SK-N-SH (cell line): ENCODE data around the gene PRIM2. TPM values are rescaled to one million over a fixed set of nuclear protein-coding genes. Genes with fewer than 3 reads are reported as not detected.
"Not testable (repeated sequence)": the region's sequence is repeated elsewhere in the genome, so short reads cannot be mapped to it uniquely, and the experiment has no call there.

ENCODE experiments used
- CTCF ChIA-PET: fragments of 300-600, 350-600 bp; formaldehyde crosslinking; extraction: SDS; loops from one replicate; lab custom pipeline; 2021; lab: Yijun Ruan, JAX
- POLR2A ChIA-PET: fragments of 350-600 bp; sonication (Branson Sonifier 250); formaldehyde crosslinking; extraction: SDS; loops from one replicate; lab custom pipeline; 2020; ENCODE audit warnings: antibody characterized with exemption, inconsistent platforms; lab: Yijun Ruan, JAX
- DNase-seq: peaks from one replicate; pipeline ENCODE4 v3.0.0; 2012
- H2AFZ ChIP-seq: fragments of 200-600 bp; sonication (generic); 2 replicates; pipeline ENCODE4 v1.8.1; 2016; ENCODE audit warnings: antibody characterized with exemption, mild to moderate bottlenecking, low read depth
- H3F3A ChIP-seq: fragments of 200-600 bp; sonication (generic); replicated peaks from 2 replicates; pipeline ENCODE3; 2016; ENCODE audit warnings: antibody characterized with exemption, mild to moderate bottlenecking; ENCODE audit not compliant: insufficient read depth
- H3K27ac ChIP-seq, 2 experiments: fragments of 200-500 bp in 1 of 2; fragments of 200-600 bp in 1 of 2; sonication (Bioruptor generic) in 1 of 2; sonication (generic), shearing (Covaris generic) in 1 of 2; 2 replicates each; pipeline versions ENCODE4 v1.5.1 to v1.6.1; 2014 to 2016; ENCODE audit warnings: low read depth in 2 of 2, inconsistent platforms in 1 of 2, low read length in 1 of 2, mild to moderate bottlenecking in 1 of 2, mixed read lengths in 1 of 2
- H3K27me3 ChIP-seq: fragments of 200-600 bp; sonication (generic), shearing (Covaris generic); 2 replicates; pipeline ENCODE4 v1.6.1; 2016; ENCODE audit warnings: mixed run types; ENCODE audit not compliant: insufficient read depth
- H3K36me3 ChIP-seq, 2 experiments: fragments of 200-500 bp in 1 of 2; fragments of 200-600 bp in 1 of 2; sonication (Bioruptor generic) in 1 of 2; sonication (generic) in 1 of 2; replicated peaks in 1 of 2; 2 replicates each; pipeline versions ENCODE3 to v1.5.1; 2014 to 2016; ENCODE audit warnings: low read length in 1 of 2, mild to moderate bottlenecking in 1 of 2; ENCODE audit not compliant: insufficient read depth in 2 of 2, control insufficient read depth in 1 of 2
- H3K4me1 ChIP-seq, 2 experiments: fragments of 200-500 bp in 1 of 2; fragments of 200-600 bp in 1 of 2; sonication (Bioruptor generic) in 1 of 2; sonication (generic), shearing (Covaris generic) in 1 of 2; 2 replicates each; pipeline versions ENCODE4 v1.5.1 to v1.6.1; 2014 to 2016; ENCODE audit warnings: low read depth in 1 of 2, low read length in 1 of 2, mixed run types in 1 of 2; ENCODE audit not compliant: insufficient read depth in 2 of 2, control insufficient read depth in 1 of 2
- H3K4me2 ChIP-seq: fragments of 200-600 bp; sonication (generic), shearing (Covaris generic); 2 replicates; pipeline ENCODE4 v1.6.1; 2017; ENCODE audit warnings: mixed run types
- H3K4me3 ChIP-seq, 2 experiments: fragments of 200-500 bp in 1 of 2; fragments of 200-600 bp in 1 of 2; sonication (Bioruptor generic) in 1 of 2; sonication (generic), shearing (Covaris generic) in 1 of 2; 2 replicates each; pipeline versions ENCODE4 v1.5.1 to v1.8.1; 2014 to 2016; ENCODE audit warnings: low read depth in 2 of 2, inconsistent platforms in 1 of 2, low read length in 1 of 2, mild to moderate bottlenecking in 1 of 2, mixed read lengths in 1 of 2, moderate library complexity in 1 of 2
- H3K79me2 ChIP-seq: fragments of 200-600 bp; sonication (generic); 2 replicates; pipeline ENCODE4 v1.8.1; 2017; ENCODE audit warnings: mild to moderate bottlenecking; ENCODE audit not compliant: insufficient read depth
- H3K9ac ChIP-seq: fragments of 200-600 bp; sonication (generic); 2 replicates; pipeline ENCODE4 v1.6.1; 2017; ENCODE audit warnings: mixed run types
- H3K9me2 ChIP-seq: fragments of 200-600 bp; sonication (generic); 2 replicates; pipeline ENCODE4 v1.6.1; 2017; ENCODE audit warnings: mixed run types
- H3K9me3 ChIP-seq: fragments of 200-600 bp; sonication (generic); 2 replicates; pipeline ENCODE4 v1.6.1; 2017; ENCODE audit warnings: mixed run types, mild to moderate bottlenecking, moderate library complexity
- H4K20me1 ChIP-seq: fragments of 200-600 bp; sonication (generic); 2 replicates; pipeline ENCODE4 v1.6.1; 2017; ENCODE audit warnings: mild to moderate bottlenecking, mixed run types; ENCODE audit not compliant: insufficient read depth
- FOSL2 ChIP-seq: IDR thresholded peaks from 2 replicates; pipeline ENCODE4 v1.4.0; 2012; ENCODE audit warnings: low read depth, mild to moderate bottlenecking, moderate library complexity, borderline replicate concordance
- FOXJ3 ChIP-seq: sonication (generic); formaldehyde crosslinking; IDR thresholded peaks from 2 replicates; pipeline ENCODE4 v1.5.1; 2020; ENCODE audit warnings: mild to moderate bottlenecking, missing genetic modification reagents
- FOXM1 ChIP-seq: IDR thresholded peaks from 2 replicates; pipeline ENCODE4 v1.4.0; 2012; ENCODE audit warnings: low read depth, mild to moderate bottlenecking
- GABPA ChIP-seq: IDR thresholded peaks from 2 replicates; pipeline ENCODE4 v1.4.0; 2012; ENCODE audit warnings: low read depth, mild to moderate bottlenecking
- MXI1 ChIP-seq: IDR thresholded peaks from 2 replicates; pipeline ENCODE4 v1.6.1; 2012; ENCODE audit warnings: mild to moderate bottlenecking, low read depth, low read length, improper control_type of control experiment
- NFIC ChIP-seq: IDR thresholded peaks from 2 replicates; pipeline ENCODE4 v1.4.0; 2012; ENCODE audit warnings: borderline replicate concordance
- PBX3 ChIP-seq: IDR thresholded peaks from 2 replicates; pipeline ENCODE4; 2012
- POLR2AphosphoS5 ChIP-seq: IDR thresholded peaks from 2 replicates; pipeline ENCODE4 v1.6.1; 2012; ENCODE audit warnings: low read depth, low read length
- RCOR1 ChIP-seq: fragments of 150-350 bp; IDR thresholded peaks from 2 replicates; pipeline ENCODE4 v1.6.1; 2017; ENCODE audit warnings: antibody characterized with exemption, low read length
- REST ChIP-seq: IDR thresholded peaks from 2 replicates; pipeline ENCODE4 v1.6.1; 2012; ENCODE audit warnings: mild to moderate bottlenecking, low read depth, low read length, moderate library complexity
- RFX5 ChIP-seq: IDR thresholded peaks from 2 replicates; pipeline ENCODE4 v1.6.1; 2012; ENCODE audit warnings: mild to moderate bottlenecking, improper control_type of control experiment, low read length
- SIN3A ChIP-seq: IDR thresholded peaks from 2 replicates; pipeline ENCODE4 v1.6.1; 2012; ENCODE audit warnings: low read depth, mild to moderate bottlenecking, low read length, moderate library complexity, borderline replicate concordance
- SMC3 ChIP-seq: IDR thresholded peaks from 2 replicates; pipeline ENCODE4 v1.6.1; 2012; ENCODE audit warnings: low read depth, low read length, improper control_type of control experiment
- TAF1 ChIP-seq: IDR thresholded peaks from 2 replicates; pipeline ENCODE4 v1.6.1; 2012; ENCODE audit warnings: low read depth, mild to moderate bottlenecking, low read length, moderate library complexity, borderline replicate concordance
- TCF12 ChIP-seq: IDR thresholded peaks from 2 replicates; pipeline ENCODE4 v1.4.0; 2012
- ZBTB33 ChIP-seq: IDR thresholded peaks from 2 replicates; pipeline ENCODE4 v1.4.0; 2012; ENCODE audit warnings: low read depth, borderline replicate concordance
- WGBS: methylation state at CpG from one replicate; pipeline ENCODE4 v1.1.6; 2017; ENCODE audit warnings: low lambda C conversion rate; 5-methylcytosine and 5-hydroxymethylcytosine counted together
- polyA plus RNA-seq, 3 experiments: library from polyadenylated mRNA; depleted of rRNA; stranded (reverse); fragments of >200 nt; gene quantifications; 2 replicates each; pipeline ENCODE4 v1.2.3, GENCODE V29; 2012

Gene PRIM2
- polyA plus RNA-seq, 1 of the 3 experiments (the other 2 are of a cell fraction) = 14.1 TPM

GRCh38 chr6:57283106-57283505, 34.3 kb upstream of the PRIM2 start:
- DNase-seq = no peak
- no peaks in the 10 kb centered on the region for H3K9me3 ChIP-seq
- H2AFZ ChIP-seq = no peak overlapping the region
- H3K9me2 ChIP-seq = no peaks in the 10 kb centered on the region
- H3K4me1 ChIP-seq = no peaks in the 10 kb centered on the region; a peak in 1 of 4 replicates
- H3K36me3 ChIP-seq = no peaks in the 10 kb centered on the region
- no peak overlapping the region for H3K9ac ChIP-seq
- no peak overlapping the region for H3K4me2 ChIP-seq
- H3K4me3 ChIP-seq = no peak overlapping the region
- no peaks in the 10 kb centered on the region for H3F3A ChIP-seq
- CTCF ChIA-PET = interaction anchor here (0.9 to 1.5 kb wide), 2 partner anchors 33 to 64 kb away, joined by 3 to 4 read pairs; no protein-coding TSS in a partner anchor
- H3K27ac ChIP-seq = peak overlapping the region in 1 of 2 experiments; percentile 72; a peak in 2 of 4 replicates
- POLR2A ChIA-PET = no interaction called here
- no peaks in the 10 kb centered on the region for H3K27me3 ChIP-seq
- TF ChIP-seq SIN3A = no peak
- TF ChIP-seq NFIC = no peak
- TF ChIP-seq REST = no peak
- no peak for TF ChIP-seq MXI1
- no peak for TF ChIP-seq POLR2AphosphoS5
- TF ChIP-seq FOXM1 = no peak
- no peak for TF ChIP-seq TCF12
- no peak for TF ChIP-seq FOXJ3 (CRISPR knock-in tag)
- no peak for TF ChIP-seq TAF1
- no peak for TF ChIP-seq GABPA
- TF ChIP-seq ZBTB33 = no peak
- TF ChIP-seq FOSL2 = no peak
- no peak for TF ChIP-seq SMC3
- TF ChIP-seq RCOR1 = no peak
- no peaks in the 10 kb centered on the region for H4K20me1 ChIP-seq
- H3K79me2 ChIP-seq = no peaks in the 10 kb centered on the region

- Histone ChIP-seq H3K9me3 (no peaks in the 10 kb centered on the region), H3K27me3 (no peaks in the 10 kb centered on the region), H3K4me1 (no peaks in the 10 kb centered on the region; a peak in 1 of 4 replicates), H3F3A (no peaks in the 10 kb centered on the region), H4K20me1 (no peaks in the 10 kb centered on the region), H3K4me3 (no peak overlapping the region), H3K27ac (peak overlapping the region in 1 of 2 experiments; percentile 72; a peak in 2 of 4 replicates), H3K4me2 (no peak overlapping the region), H3K9ac (no peak overlapping the region), H2AFZ (no peak overlapping the region), H3K36me3 (no peaks in the 10 kb centered on the region), H3K79me2 (no peaks in the 10 kb centered on the region), H3K9me2 (no peaks in the 10 kb centered on the region)
- no peak for DNase-seq
- POLR2A ChIA-PET = no interaction called here
- CTCF ChIA-PET = no interaction called here
- TF ChIP-seq TCF12 (peak; percentile 69), RFX5 (no peak), PBX3 (peak; percentile 48)
- WGBS = 66% methylated on average over 2 of the region's 2 CpGs
These were observed 33.4 kb upstream of the PRIM2 start for GRCh38 chr6:57283911-57284455.

GRCh38 chr6:57288136-57288535, 29.3 kb upstream of the PRIM2 start:
- H3K79me2 ChIP-seq, H3K9me3 ChIP-seq, H4K20me1 ChIP-seq, H3K27me3 ChIP-seq, H3K4me2 ChIP-seq, H3K9me2 ChIP-seq, H3F3A ChIP-seq, DNase-seq, POLR2A ChIA-PET, H2AFZ ChIP-seq, H3K27ac ChIP-seq, H3K4me1 ChIP-seq, H3K9ac ChIP-seq, H3K36me3 ChIP-seq, H3K4me3 ChIP-seq: not testable (repeated sequence)
- CTCF ChIA-PET = interaction anchor here (1.6 kb wide), 1 partner anchor 21 kb away, joined by 5 read pairs; no protein-coding TSS in a partner anchor
- 88% methylated on average over 9 of the region's 12 CpGs for WGBS
